ENCODE data around the gene RTN4RL1.
"Not testable (repeated sequence)": the region's sequence is repeated elsewhere in the genome, so short reads cannot be mapped to it uniquely, and the experiment has no call there.

Gene RTN4RL1

GRCh38 chr17:2023692-2024571, 1.2 kb downstream of the RTN4RL1 start:
- DNase-seq: peak; percentile 83

- DNase-seq: no peak
Observed at GRCh38 chr17:2023256-2023655, 1.9 kb downstream of the RTN4RL1 start.

GRCh38 chr17:2022647-2023240, 2.4 kb downstream of the RTN4RL1 start:
- DNase-seq: no peak

- DNase-seq: no peak
Observed at GRCh38 chr17:2020721-2021120, 4.4 kb downstream of the RTN4RL1 start.

- DNase-seq: no peak
Observed at GRCh38 chr17:2019723-2020122, 5.4 kb downstream of the RTN4RL1 start.

- peak; percentile 47 for DNase-seq
Observed at GRCh38 chr17:2018716-2019510, 6.2 kb downstream of the RTN4RL1 start.

GRCh38 chr17:2017274-2017941, 7.7 kb downstream of the RTN4RL1 start:
- DNase-seq: no peak

GRCh38 chr17:2016494-2016893, 8.6 kb downstream of the RTN4RL1 start:
- no peak for DNase-seq

GRCh38 chr17:2015314-2015713, 9.8 kb downstream of the RTN4RL1 start:
- DNase-seq: no peak

GRCh38 chr17:2013994-2014317, 11.2 kb downstream of the RTN4RL1 start:
- DNase-seq: no peak

GRCh38 chr17:2013220-2013993, 11.7 kb downstream of the RTN4RL1 start:
- DNase-seq: not testable (repeated sequence)

GRCh38 chr17:2012499-2012898, 12.6 kb downstream of the RTN4RL1 start:
- no peak for DNase-seq

GRCh38 chr17:2011411-2012371, 13.4 kb downstream of the RTN4RL1 start:
- no peak for DNase-seq

GRCh38 chr17:2009737-2010136, 15.4 kb downstream of the RTN4RL1 start:
- DNase-seq: no peak

GRCh38 chr17:2008332-2009126, 16.6 kb downstream of the RTN4RL1 start:
- no peak for DNase-seq

- no peak for DNase-seq
Observed at GRCh38 chr17:2004435-2004952, 20.6 kb downstream of the RTN4RL1 start.

- no peak for DNase-seq
Observed at GRCh38 chr17:2003525-2003924, 21.6 kb downstream of the RTN4RL1 start.

GRCh38 chr17:2002767-2003329, 22.3 kb downstream of the RTN4RL1 start:
- peak; percentile 56 for DNase-seq

- DNase-seq: peak; percentile 58
Observed at GRCh38 chr17:1999557-2000251, 25.4 kb downstream of the RTN4RL1 start.
